Stimulated activated CD8-positive, alpha-beta memory T cell treated with anti-CD3 and anti-CD28 coated beads, Interleukin-4, amount 100 ng/mL, for 1 hour (primary cell): ENCODE data around the gene POLR2L.

Source experiments
- DNase-seq, 2 donors: peaks; one replicate each; pipeline ENCODE4 v3.0.0-alpha.2; 2020; ENCODE audit warnings: low read depth in 2 of 2, low spot score in 1 of 2

Gene POLR2L

DNA sequence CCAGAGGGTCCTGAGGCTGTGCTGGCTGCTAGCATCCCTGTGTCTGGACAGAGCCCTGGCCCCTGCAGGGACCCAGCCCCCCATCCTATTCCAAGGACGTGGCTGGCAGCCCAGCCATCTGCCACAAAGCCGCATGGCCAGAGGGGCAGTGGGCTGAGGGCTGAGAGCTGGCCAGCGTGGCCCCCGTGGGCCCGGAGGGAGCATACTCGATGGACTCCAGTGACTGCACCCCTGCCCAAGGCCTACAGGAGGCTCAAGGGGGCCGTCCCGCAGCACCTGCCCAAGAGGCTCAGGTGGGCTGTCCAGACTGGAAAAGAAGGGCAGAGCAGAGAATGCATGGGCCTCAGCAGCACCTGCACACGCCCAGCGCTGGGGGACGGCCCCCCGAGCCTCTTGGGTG lies 13.5 kb upstream of the POLR2L start:
- no peak for DNase-seq

DNA sequence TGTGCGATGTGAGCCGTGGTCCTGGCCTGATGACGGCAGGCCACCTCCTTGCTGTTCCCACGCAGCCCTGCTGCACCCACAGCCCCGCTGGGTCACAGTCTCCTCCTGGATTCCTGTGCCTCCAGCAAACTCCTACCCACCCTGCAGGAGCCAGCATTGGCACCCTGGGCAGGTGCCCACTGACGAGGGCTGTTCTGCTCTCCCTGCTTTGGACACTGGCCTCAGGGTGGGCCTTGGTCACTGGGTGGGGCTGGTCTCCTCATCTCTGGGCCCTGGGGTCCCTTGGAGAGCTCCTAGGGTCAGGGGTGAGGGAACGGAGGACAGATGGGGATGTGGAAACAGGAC lies 13.0 kb upstream of the POLR2L start:
- DNase-seq: no peak

DNA sequence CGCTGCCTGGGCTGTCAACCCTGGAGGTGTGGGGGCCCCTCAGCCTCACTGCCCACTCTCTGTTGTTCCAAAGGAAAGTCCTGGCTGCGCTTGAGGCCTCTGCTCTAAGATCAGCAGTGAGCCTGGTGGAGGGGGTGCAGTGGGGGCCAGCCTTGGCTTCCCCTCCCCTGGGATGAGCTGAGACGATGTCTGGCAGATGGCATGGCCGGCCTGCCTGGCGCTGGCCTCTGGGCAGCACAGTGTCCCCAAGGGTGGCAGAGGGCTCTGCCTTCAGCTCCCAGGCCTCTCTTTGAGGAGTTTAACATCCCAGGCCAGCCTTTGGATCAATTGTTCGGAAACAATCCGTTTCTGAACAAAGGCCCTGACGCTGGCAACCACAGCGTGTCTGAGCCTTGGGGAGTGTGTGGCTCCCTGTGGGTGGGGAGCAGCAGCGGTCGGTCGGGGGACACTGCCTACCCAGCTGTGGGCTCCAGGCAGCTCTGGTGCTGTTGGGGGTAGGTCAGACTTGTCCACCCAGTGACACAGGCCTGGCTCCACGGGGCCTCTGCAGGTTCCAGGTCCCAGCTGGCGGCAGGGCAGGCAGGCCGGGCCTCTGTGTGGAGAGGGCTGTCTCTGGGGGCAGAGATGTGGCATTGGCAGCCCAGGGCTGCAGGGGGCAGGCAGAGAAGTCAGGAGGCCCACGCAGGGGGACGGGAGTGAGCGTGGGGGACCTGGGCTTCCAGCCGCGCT lies 12.4 kb upstream of the POLR2L start:
- no peak for DNase-seq

DNA sequence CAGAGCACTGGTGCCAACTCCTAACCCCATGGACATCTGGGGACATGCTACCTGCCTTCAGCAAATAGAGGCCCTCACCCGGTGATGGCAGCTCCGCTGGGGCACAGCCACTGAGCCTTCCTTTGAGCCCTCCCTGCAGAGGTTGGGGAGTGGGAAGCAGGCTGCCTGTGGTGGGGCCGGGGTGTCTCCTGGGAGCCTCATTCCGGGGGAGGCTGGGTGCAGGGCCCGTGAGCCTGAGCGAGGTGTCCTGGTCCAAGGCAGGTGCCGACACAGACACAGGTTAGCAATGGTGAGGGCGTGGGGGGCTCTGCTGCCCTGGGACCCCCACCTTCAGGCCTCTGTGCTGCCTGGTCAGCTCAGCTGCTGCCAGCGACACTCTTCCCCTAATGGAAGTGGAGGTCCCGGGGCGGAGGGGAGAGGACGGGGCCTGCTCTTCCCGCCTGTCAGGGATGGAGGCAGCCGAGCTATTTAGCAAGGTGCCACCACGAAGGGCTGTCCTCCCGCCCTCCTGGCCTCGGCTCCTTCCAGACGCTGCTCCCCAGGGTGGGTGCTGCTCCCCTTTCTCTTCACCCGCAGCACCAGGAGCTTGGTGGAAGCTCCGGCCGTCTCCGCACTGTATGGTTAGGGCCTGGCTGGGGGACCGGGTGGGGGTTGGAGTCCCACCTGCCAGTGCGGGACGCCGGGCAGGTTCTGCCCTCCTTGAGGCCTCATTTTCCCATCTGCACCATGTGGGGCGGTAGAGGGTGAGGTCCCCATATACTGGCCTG lies 11.5 kb upstream of the POLR2L start:
- DNase-seq: no peak

DNA sequence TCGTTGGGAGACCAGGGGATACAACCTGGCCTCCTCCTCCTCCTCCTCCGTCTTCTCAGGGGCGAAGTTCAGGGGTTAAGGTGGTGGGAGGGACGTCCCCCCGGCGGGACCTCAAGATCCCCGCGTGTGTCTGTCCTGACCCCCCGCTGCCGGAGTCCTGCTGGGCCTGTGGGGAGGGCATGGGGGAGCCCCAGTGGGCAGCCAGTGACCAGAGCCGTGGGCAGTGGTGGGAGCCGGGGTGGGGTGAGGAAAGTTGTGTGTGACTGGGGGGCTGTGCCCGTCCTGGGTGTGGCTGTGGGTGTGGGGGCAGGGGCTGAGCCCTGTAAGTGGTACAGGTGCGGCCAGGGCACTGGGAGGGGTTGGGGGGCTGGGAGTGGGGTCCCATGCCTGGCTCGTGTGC lies 10.4 kb upstream of the POLR2L start:
- DNase-seq: no peak

DNA sequence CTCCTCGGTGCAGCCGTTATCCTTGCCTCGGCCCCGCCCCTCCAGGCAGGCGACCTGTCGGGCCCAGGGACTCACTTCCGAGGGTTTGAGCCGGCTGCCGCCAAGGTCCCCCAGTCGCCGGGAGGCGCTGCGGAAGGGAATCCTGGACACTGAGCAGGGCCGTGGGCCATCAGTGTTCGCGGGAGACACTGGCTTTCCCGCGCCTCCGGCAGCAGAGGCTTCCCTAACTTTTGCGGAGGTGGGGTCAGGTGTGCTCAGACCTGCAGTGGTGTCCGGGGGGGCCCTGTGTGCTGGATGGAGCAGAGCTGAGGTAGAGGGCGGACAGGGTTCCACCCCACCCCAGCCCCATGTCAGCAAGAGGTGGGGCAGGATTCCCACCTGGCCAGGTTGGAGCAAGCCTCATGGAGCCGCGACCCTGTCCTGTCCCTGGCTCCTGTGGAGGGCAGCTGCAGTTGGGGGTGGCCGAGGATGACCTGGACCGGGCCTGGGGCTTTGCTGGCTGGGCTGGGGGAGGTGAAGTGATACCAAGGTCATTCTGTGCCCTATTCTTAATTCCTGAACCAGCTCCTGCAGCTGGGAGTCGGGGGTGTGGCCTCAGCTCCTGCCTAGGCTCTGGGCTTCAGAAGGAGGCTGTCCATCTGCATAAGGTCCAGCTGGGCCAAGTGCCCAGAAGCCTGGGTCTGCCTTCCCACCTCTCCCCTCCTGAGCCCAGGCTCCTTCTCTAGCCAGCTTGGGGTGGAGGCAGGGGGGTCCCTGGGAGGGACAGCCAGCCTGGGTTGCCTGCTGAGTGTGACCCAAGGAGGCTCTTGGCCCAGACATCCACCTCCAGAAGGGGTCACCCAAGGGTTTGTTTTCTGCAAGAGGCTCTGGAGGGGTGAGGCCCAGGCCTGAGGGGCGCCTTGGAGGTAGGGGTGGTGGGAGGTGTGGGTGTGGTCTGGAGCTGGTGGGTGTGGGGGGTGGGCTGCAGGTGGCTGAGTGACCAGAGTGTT lies 8.7 kb upstream of the POLR2L start:
- DNase-seq: no peak

DNA sequence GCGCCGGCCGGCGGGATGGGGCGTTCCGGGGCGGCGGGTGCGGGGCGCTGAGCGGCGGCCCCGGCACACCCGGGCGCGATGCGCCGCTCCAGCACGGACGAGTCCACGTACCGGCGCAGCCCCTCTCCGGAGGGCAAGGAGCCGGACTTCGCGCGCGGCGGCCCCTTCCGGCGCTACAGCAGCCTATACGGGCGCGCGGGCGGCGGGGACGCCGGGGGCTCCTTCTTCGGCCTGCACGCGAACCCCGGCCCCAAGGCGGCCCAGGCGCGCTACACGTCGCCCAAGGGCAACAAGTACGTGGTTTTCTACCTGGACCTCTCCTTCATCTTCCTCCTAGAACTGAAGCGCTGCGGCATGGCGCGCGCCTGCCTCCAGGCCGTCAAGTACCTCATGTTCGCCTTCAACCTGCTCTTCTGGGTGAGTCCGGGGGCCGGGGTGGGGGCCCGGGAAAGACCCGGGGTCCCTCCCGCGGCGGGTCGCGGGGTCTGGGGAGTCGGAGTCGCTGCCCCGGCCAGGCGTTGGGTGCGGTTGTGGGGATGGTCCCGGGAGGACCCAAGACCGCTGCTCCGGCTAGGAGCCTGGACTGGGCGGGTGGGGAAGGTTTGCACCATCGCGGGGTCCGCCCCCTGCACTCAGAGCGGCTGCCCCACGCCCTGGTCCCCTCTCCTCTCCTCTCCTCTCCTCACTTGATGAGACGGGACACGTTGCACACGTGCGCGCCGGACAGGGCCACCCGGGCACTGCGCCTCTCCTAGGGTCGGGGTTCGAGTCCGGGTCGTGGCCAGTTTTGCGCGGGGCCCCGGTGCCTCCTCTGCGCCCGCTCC lies 7.8 kb upstream of the POLR2L start:
- no peak for DNase-seq

DNA sequence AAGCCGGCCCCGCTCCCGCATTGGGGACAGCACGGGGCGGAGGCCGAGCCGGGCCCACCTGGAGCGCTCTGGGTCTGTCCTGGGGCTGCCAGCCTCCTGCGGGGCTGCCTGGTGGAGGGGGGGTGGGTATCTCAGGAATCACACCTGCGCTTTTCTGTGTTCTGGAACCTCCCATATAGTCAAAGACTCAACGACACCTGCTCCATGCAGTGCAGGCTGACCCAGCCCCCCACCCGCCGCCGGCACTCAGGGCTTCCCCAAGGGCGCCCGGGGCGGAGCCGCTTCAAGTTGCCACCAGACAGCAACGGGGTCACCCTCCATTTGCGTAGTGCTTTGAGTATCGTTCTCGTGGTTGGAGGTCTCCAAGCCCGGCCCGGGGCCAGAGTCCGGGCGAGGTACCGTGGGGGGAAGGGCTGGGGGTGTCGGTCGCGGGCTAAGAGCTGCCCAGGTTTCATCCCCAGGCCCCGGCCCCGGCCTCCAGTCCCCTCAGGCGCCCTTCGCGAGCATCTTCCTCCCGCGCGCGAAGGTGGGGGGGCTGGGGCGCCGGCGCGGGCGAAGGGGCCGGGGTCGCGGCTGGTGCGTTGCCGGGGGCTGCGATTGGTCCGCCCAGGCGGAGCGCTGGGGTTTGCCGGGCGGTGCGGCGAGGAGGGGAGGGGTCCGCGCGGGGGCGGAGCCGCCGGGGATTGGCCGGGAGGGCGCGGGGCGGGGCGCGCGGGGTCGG lies 6.9 kb upstream of the POLR2L start:
- DNase-seq: no peak

DNA sequence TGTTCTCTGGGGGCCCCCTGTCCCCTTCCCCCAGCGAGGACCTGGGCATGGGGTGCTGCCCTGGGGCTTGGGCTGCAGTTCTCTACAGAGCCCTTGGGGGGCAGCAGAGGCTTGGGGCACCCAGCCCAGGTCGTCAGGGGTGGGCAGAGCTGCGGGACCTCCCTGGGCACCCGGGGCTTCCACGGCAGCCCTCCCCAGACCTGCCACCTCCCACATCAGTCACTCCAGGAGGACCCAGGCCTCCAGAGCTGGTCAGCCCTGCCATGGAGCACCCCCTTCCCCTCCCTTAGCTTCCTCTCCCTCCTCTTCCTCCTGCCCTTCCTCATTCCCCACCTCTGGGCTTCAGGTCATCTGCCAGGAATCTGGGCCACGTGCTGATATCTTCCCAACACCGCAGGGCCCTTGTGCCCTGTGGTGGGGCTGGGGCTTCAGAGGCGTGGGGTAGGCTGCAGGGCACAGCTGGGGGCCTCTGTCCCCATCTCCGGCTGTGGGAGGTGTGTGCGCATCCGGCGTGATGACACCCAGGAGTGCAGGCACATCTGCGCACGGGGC lies 6.1 kb upstream of the POLR2L start:
- DNase-seq: peak in 1 of 2 donors; percentile 37

DNA sequence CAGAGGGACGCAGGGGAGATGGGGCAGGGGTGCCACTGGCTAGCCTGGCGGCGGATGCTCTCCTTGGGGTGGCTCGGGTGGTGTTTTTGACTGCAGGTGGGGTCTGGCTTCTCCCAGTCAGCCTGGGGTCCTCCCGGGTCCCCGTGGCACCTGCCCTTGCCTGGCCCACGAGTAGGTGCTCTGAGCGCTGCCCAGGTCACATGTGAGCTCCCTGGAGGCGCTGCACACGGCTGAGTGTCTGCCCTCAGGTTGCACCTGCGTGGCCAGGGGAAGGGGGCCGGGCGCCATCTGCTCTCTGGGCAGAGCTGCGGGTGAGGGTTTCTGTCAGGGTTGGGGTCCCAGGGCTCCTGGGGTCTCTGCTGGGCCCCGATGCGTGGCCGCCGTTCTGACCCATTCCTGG lies 5.5 kb upstream of the POLR2L start:
- no peak for DNase-seq

DNA sequence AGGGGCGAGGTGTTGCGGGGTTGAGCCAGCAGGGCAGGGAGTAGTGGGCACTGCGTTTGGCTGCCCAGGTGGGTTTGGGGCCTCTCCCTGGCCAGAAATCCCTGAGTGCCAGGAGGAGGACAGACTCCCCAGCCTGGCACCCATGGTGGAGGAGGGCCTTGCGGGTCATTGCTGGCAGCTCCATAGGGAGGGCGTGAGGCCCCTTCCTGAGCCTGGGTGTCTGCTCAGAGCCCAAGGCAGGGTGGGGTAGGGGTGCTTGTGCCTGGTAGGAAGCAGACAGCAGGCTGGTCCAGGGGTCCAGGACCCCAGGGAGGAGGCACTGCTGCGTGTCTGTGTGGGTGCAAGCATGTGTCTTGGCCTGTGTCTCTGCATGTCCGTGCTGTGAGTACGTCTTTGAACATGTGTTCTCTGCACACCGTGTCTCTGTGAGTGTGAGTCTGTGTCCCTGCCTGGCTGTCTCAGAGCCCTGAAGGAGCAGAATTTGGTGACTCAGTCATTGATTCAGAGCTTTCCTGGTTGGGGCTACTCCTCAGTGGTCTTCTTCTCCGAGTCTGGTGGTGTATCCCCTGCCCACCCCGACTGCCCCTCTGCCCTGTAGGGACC lies 4.3 kb upstream of the POLR2L start:
- no peak for DNase-seq

DNA sequence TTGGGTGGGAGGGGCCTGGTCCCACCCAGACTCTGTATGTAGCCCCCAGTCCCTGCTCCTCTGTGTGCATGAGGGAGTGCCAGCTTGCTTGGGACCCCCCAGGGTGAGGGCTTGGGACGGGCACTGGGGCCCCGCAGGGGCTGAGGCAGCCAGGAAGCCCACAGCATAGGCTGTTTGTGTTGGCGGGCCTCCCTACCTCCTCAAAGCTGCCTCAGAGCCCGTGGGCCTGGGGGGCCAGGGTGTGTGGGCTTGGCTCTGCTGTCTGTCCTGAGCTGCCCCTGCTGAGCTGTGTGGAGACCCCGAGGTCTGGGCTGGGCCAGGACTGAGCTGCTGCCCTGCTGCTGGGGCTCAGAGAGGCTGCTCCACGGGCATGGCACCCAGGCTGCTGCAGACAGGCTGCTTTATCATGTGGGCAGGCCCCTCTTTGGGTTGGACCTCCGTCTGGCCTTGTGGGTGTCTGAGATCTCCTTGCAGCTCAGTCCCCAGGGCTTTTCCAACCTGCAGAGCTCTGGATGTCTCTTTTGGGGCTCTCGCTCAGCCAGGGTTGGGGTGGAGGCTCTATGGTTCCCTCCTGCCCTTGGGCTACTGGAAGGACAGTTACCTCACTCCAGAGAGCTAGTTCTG lies 3.7 kb upstream of the POLR2L start:
- DNase-seq: no peak

DNA sequence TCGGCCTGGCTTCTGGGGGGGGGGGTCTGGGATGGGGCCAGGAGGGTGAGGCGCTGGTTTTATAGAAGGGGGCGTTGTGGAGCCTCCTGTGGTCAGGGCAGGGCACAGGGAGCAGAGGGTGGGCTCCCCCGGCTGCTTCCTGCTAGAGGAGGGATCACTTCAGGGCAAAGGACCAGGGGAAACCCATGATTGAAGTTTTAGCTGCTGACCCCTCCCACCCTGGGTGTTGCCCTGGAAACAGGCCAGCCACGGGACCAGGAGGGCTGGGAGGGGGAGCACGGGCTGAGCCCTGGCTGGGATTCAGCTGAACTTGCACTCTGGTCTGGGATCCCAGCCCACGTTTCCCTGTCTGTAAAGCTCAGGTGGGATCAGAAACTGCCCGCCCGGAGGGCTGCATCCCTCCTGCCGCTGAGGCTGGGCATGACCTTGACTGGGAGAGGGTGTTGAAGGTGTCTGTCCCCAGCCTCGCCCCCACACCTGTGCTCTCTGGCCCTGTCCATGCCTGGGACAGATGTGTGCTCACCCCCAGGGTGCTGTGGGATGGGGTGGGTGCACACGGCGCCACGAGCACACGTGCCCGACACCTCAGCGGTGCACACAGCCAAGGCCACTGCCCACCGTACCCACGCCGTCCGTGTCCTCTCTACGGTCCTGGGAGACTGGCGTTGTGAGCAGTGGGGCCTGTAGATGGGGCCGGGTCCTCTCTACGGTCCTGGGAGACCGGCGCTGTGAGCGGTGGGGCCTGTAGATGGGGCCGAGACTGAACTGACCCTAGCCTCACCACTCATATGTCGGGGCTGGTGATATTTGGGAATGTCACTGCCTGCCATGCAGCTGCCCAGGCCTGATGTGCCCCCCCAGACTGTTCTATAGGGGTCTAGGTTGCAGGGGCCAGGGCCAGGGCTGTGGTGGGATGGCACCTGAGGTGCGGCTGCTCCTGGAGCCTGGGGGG lies 2.6 kb upstream of the POLR2L start:
- DNase-seq: no peak

DNA sequence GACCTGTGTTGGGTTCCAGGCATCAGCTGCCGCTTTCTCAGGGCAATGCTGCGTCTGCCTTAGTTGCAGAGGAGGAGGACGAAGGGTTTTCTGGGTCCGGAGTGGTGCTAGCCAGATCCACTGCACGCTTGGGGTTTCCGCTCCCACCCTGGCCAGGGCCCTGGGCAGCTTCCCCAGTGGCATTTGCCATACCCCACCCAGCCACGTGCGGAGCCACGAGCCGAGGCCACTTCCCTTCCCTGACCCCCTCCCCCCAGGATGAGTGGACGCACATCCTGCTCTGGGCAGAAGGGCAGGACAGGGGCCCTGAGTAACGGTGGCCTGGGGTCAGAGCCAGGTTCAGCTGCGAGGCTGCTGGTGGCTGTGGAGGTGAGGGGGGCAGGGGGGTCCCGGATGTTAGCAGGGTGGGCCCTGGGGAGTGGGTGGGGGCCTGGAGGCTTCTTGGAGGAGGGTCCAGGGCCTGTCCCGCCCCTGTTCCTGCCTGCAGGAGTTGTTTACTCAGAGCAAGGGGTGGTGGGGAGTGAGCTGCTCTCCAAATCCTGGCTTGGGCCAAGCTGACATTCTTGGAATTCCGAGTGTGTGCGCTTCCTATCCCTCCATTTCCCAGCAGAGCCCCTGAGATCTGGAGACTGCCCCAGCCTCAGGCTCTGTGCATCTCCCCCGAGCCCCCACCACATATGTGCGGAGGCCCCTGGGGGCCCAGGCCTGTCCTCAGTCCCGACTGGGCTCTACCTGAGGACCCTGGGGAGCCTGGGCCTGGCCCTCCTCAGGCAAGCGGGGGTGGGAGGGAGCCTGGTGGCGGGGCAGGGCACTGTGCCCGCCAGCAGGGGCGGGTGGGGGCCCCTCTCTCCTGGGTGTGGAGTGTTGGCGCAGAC lies 1.7 kb upstream of the POLR2L start:
- DNase-seq: no peak

DNA sequence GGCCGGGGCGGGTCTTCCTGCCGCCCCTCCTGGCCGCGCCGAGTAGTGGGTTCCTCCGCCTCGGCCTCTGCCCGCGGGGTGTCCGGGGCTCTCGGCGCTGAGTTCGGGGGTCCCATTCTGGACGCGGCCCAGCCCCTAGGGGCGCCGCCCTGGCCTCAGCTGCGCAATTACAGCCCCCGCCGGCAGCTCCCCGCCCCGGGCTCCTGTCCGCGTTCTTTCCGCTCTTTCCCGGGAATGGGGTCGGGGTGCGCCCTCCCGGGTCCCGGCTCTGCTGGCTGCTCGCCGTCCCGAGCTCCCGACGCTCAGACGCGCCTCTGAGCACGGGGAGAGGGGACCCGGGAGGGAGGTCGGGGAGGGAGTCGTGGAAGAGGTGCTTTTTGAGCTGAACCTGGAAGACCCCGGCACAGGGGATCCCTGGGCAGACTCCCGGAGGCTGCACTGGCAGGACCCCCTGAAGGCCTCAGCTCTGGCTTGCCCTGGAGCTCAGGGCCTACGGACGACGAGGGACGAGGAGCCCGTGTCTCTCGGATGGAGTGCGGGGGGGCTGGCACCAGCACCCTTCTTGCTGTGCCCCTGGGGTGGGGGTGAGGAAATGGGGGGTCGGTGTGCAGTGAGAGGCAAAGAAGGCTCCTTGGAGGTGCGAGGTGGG lies 881 bp upstream of the POLR2L start:
- DNase-seq: no peak

DNA sequence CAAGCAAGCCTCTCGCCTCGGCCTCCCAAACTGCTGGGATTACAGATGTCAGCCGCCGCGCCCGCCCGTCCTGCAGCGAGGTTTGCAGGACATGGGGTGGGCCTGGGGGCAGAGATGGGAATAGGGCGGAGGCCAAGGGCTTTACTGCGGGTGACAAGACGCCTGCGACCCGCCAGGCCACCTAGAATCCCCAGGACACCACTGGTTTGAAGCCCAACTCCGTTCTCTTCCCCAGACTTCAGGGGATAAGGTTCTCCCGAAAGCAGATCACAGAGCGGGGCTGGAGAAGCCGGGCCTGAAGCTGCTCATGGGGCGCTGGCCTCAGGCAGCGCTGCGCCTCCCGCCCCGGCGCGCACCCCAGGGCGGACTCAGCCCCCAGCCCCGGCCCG lies 354 bp downstream of the POLR2L start:
- DNase-seq: no peak
